ENCODE measurements around the gene CERS4.
"Not testable (repeated sequence)": the region's sequence is repeated elsewhere in the genome, so short reads cannot be mapped to it uniquely, and the experiment has no call there.

The CERS4 gene

GRCh38 chr19:8262431-8262830 is 53.3 kb downstream of the CERS4 start:
- no peak for TF ChIP-seq CTCF (conservative IDR thresholded peaks at IDR 0.05)
- H3K27ac ChIP-seq: no peak overlapping the region

- not testable (repeated sequence) for H3K27ac ChIP-seq
These were observed 55.1 kb downstream of the CERS4 start for GRCh38 chr19:8264248-8264647.

GRCh38 chr19:8265872-8266271 is 56.7 kb downstream of the CERS4 start:
- no peak overlapping the region for H3K27ac ChIP-seq
- TF ChIP-seq CTCF (conservative IDR thresholded peaks at IDR 0.05): no peak

- no peak overlapping the region for H3K27ac ChIP-seq
- no peak for TF ChIP-seq CTCF (conservative IDR thresholded peaks at IDR 0.05)
These were observed 60.6 kb downstream of the CERS4 start for GRCh38 chr19:8269724-8270123.

GRCh38 chr19:8276508-8276907 is 67.3 kb downstream of the CERS4 start:
- not testable (repeated sequence) for H3K27ac ChIP-seq

- not testable (repeated sequence) for H3K27ac ChIP-seq
These were observed 82.2 kb downstream of the CERS4 start for GRCh38 chr19:8291337-8291736.

- TF ChIP-seq CTCF (conservative IDR thresholded peaks at IDR 0.05): no peak
- no peak overlapping the region for H3K27ac ChIP-seq
These were observed 93.2 kb downstream of the CERS4 start for GRCh38 chr19:8302357-8302691.

- no peak overlapping the region for H3K27ac ChIP-seq
These were observed 93.6 kb downstream of the CERS4 start for GRCh38 chr19:8302734-8303133.

GRCh38 chr19:8304841-8305621 is 95.9 kb downstream of the CERS4 start:
- no peak for TF ChIP-seq CTCF (conservative IDR thresholded peaks at IDR 0.05)
- no peak overlapping the region for H3K27ac ChIP-seq

More at GRCh38 chr19:8302734-8303133, 93.6 kb downstream of the CERS4 start:
- no peak for TF ChIP-seq CTCF (conservative IDR thresholded peaks at IDR 0.05)
